HG03095 (cell line): Measurements from ENCODE around the gene PDF.
A peak's percentile ranks its signal among the peaks of the same experiment; 100 is the strongest.
"Not testable (repeated sequence)": the region's sequence is repeated elsewhere in the genome, so short reads cannot be mapped to it uniquely, and the experiment has no call there.

Experiments
- ATAC-seq: cut with Tn5 transposase; IDR thresholded peaks from one replicate; pipeline ENCODE4 v1.9.1; 2021; ENCODE audit warnings: moderate library complexity; ENCODE audit not compliant: unreplicated experiment

Gene PDF

GRCh38 chr16:69318177-69318910 is 12.0 kb downstream of the PDF start:
- no peak for ATAC-seq

GRCh38 chr16:69316595-69317034 is 13.8 kb downstream of the PDF start:
- no peak for ATAC-seq

GRCh38 chr16:69315486-69316311 is 14.7 kb downstream of the PDF start:
- no peak for ATAC-seq

- no peak for ATAC-seq
These were observed 15.9 kb downstream of the PDF start for GRCh38 chr16:69314534-69314933.

- no peak for ATAC-seq
These were observed 16.9 kb downstream of the PDF start for GRCh38 chr16:69313469-69313868.

- ATAC-seq: peak; percentile 36
These were observed 18.6 kb downstream of the PDF start for GRCh38 chr16:69311533-69312387.

- peak; percentile 91 for ATAC-seq
These were observed 19.5 kb downstream of the PDF start, which contains the start of gene VPS4A for GRCh38 chr16:69310653-69311532. Gene VPS4A, plus strand, starts transcription at chr16:69311350. Its CDS starts 162 bp downstream, at chr16:69311512.

GRCh38 chr16:69309316-69309715 is 21.1 kb downstream of the PDF start:
- ATAC-seq: no peak

GRCh38 chr16:69307856-69308255 is 22.5 kb downstream of the PDF start:
- no peak for ATAC-seq

GRCh38 chr16:69307091-69307490 is 23.3 kb downstream of the PDF start:
- ATAC-seq: no peak

GRCh38 chr16:69306031-69306430 is 24.4 kb downstream of the PDF start:
- no peak for ATAC-seq

- ATAC-seq: no peak
These were observed 28.1 kb downstream of the PDF start for GRCh38 chr16:69302301-69302700.

GRCh38 chr16:69301861-69302260 is 28.5 kb downstream of the PDF start:
- no peak for ATAC-seq

- ATAC-seq: no peak
These were observed 29.2 kb downstream of the PDF start for GRCh38 chr16:69301187-69301586.

- ATAC-seq: no peak
These were observed 32.1 kb downstream of the PDF start for GRCh38 chr16:69298261-69298660.

GRCh38 chr16:69296771-69297170 is 33.6 kb downstream of the PDF start:
- not testable (repeated sequence) for ATAC-seq

- no peak for ATAC-seq
These were observed 36.3 kb downstream of the PDF start for GRCh38 chr16:69294051-69294450.

- no peak for ATAC-seq
These were observed 37.0 kb downstream of the PDF start for GRCh38 chr16:69293401-69293800.

- not testable (repeated sequence) for ATAC-seq
These were observed 38.7 kb downstream of the PDF start for GRCh38 chr16:69291657-69292056.
